ENCODE data around the gene RAP1GAP.

DNA sequence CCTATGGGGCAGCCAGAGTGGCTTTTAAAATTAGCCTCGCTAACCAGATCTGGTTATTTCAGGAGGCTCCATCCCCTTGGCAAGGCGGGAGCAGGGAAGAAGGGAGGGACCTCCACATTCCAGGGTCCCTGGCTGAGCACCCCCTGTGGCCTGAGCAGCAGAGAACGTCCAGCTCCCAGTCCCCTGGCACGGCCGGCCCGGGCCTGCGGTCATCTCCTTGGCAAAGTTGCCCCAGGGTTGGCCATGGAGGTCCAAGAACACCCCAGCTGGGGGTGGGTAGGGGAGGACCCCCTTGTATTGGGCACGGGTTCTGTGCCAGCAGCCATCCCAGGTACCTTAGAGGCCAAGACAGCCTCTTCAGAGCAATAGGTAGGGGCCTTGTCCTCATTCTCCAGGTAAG is 75.9 kb downstream of the RAP1GAP start:
- TF ChIP-seq, protein P1, sequence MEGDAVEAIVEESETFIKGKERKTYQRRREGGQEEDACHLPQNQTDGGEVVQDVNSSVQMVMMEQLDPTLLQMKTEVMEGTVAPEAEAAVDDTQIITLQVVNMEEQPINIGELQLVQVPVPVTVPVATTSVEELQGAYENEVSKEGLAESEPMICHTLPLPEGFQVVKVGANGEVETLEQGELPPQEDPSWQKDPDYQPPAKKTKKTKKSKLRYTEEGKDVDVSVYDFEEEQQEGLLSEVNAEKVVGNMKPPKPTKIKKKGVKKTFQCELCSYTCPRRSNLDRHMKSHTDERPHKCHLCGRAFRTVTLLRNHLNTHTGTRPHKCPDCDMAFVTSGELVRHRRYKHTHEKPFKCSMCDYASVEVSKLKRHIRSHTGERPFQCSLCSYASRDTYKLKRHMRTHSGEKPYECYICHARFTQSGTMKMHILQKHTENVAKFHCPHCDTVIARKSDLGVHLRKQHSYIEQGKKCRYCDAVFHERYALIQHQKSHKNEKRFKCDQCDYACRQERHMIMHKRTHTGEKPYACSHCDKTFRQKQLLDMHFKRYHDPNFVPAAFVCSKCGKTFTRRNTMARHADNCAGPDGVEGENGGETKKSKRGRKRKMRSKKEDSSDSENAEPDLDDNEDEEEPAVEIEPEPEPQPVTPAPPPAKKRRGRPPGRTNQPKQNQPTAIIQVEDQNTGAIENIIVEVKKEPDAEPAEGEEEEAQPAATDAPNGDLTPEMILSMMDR (IDR thresholded peaks at IDR 0.05) = no peak
- TF ChIP-seq POLR2AphosphoS5 (IDR thresholded peaks at IDR 0.05; ENCODE audit: insufficient read depth in 1 of 2, low read depth in 1 of 2) = no peak

Measured in vagina (tissue), 2 donors.